ENCODE measurements around the gene YKT6.

- TF ChIP-seq EZH2phosphoT487 (IDR thresholded peaks at IDR 0.05; ENCODE audit: borderline replicate concordance) (no peak), CTCF (conservative IDR thresholded peaks at IDR 0.05; ENCODE audit: low read length) (no peak)
These were observed 7.6 kb upstream of the YKT6 start for GRCh38 chr7:44193011-44193802.
